GM13976 (cell line): ENCODE results near the gene OR10A7.

Source experiments
- DNase-seq: peaks from one replicate; pipeline ENCODE4 v3.0.0; 2012; ENCODE audit warnings: low spot score
- in situ Hi-C: fragments of 300-500 bp; cut with MboI; formaldehyde crosslinking; loops from one replicate; pipeline ENCODE4 v1.12.0; 2022; ENCODE audit warnings: low sequenced_read_pairs, mixed read lengths, inconsistent platforms; ENCODE audit not compliant: unreplicated experiment
- TF ChIP-seq, protein P1 (sequence below): IDR thresholded peaks from 2 replicates; pipeline ENCODE4 v1.5.1; 2012; ENCODE audit warnings: borderline replicate concordance, mild to moderate bottlenecking; ENCODE audit not compliant: insufficient read depth; ENCODE audit errors: extremely low read depth, missing control alignments, control extremely low read depth

Gene OR10A7

DNA sequence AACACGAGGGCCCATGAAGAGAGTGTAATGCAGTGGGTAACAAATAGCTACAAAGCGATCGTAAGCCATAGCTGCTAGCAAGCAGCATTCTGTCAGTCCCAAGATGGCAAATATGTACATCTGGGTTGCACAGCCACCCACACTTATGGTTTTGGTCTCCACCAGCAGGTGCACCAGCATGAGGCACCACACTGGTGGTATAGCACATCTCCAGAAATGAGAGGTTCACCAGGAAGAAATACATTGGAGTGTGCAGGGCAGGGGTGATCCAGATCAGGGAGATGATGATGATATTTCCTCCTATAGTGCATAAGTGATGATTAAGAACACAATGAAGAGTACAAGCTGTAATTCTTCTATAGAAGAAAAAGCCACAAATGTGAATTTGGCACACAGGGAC is 26.4 kb upstream of the OR10A7 start:
- TF ChIP-seq, protein P1, sequence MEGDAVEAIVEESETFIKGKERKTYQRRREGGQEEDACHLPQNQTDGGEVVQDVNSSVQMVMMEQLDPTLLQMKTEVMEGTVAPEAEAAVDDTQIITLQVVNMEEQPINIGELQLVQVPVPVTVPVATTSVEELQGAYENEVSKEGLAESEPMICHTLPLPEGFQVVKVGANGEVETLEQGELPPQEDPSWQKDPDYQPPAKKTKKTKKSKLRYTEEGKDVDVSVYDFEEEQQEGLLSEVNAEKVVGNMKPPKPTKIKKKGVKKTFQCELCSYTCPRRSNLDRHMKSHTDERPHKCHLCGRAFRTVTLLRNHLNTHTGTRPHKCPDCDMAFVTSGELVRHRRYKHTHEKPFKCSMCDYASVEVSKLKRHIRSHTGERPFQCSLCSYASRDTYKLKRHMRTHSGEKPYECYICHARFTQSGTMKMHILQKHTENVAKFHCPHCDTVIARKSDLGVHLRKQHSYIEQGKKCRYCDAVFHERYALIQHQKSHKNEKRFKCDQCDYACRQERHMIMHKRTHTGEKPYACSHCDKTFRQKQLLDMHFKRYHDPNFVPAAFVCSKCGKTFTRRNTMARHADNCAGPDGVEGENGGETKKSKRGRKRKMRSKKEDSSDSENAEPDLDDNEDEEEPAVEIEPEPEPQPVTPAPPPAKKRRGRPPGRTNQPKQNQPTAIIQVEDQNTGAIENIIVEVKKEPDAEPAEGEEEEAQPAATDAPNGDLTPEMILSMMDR, result no peak
- in situ Hi-C loops, result loop anchor here (10.0 kb wide), 1 partner anchor 420 kb away; no protein-coding TSS in a partner anchor

DNA sequence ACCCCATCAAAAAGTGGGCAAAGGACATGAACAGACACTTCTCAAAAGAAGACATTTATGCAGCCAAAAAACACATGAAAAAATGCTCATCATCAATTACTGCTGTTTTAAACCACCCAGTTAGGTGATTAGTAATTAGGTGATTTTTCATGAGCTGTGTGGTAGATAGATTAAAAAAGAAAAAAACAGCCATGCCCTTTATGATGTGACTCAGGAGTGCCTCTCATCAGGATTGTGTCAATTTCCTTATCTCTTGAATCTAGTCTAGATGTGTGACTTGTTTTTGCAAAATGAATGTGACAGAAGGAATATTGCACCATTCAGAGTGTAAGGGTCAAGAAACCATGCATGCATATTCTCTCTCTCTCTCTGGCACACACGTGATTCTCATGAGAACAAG is 5.7 kb downstream of the OR10A7 start:
- TF ChIP-seq, protein P1, result no peak
- in situ Hi-C loops, result no loop called here

More for the DNA sequence above, 26.4 kb upstream of the OR10A7 start:
- DNase-seq, result no peak

GRCh38 chr12:55227643-55228042 is 6.8 kb downstream of the OR10A7 start:
- DNase-seq, result no peak
- in situ Hi-C loops, result no loop called here
- TF ChIP-seq, protein P1, result no peak

More for the DNA sequence above, 5.7 kb downstream of the OR10A7 start:
- no peak for DNase-seq

- DNase-seq, result no peak
- TF ChIP-seq, protein P1, result no peak
- in situ Hi-C loops, result no loop called here
Observed at GRCh38 chr12:55244309-55244708, 23.5 kb downstream of the OR10A7 start, which contains the start of gene OR6C74. TSS of gene OR6C74 (plus strand) at chr12:55244609. CDS start at chr12:55247288, 2,679 bp downstream.

DNA sequence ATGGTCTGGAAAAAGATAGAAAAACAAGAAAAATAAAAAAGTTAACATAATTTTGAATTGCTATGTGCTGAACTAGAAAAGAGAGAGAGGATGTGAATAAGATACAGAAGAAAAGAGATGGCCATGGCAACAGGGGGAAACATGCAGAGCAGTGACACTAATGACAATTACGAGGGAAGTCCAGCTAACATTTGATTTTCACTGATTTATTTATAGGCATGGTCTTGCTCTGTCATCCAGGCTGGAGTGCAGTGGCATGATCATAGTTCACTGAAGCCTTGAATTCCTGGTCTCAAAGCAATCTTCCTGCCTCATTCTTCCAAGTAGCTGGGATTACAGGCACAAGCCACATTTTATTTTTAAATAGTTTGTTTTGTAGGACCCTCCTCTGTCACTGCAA is 25.3 kb downstream of the OR10A7 start:
- no peak for DNase-seq
- in situ Hi-C loops, result no loop called here
- TF ChIP-seq, protein P1, result no peak

- DNase-seq, result no peak
- TF ChIP-seq, protein P1, result no peak
- in situ Hi-C loops, result no loop called here
Observed at GRCh38 chr12:55250944-55251343, 30.1 kb downstream of the OR10A7 start.
